CD14-positive monocyte (primary cell): ENCODE measurements around the gene FAP. TPM values are rescaled to one million over a fixed set of nuclear protein-coding genes. Genes with fewer than 3 reads are reported as not detected.

ENCODE experiments used
- DNase-seq, 3 donors: peaks; one replicate each; pipeline ENCODE4 v3.0.0-alpha.2; 2011 to 2022
- H2AFZ ChIP-seq: 2 replicates; pipeline ENCODE4 v1.6.0; 2012; ENCODE audit warnings: mild to moderate bottlenecking, low read depth, low read length, inconsistent platforms; ENCODE audit not compliant: insufficient read depth, poor library complexity, severe bottlenecking
- H3K27ac ChIP-seq, 2 donors: 1 replicate in 1 of 2; 2 replicates in 1 of 2; pipeline ENCODE4 v1.5.1; 2012 to 2013; ENCODE audit warnings: low read length in 2 of 2, control low read depth in 1 of 2, inconsistent platforms in 1 of 2, low read depth in 1 of 2, mild to moderate bottlenecking in 1 of 2
- H3K27me3 ChIP-seq, 2 donors: one replicate each; pipeline versions ENCODE4 v1.6.0 to v1.6.1; 2011 to 2013; ENCODE audit warnings: low read length in 2 of 2; ENCODE audit not compliant: control insufficient read depth in 2 of 2, insufficient read depth in 2 of 2
- H3K36me3 ChIP-seq, 2 donors: replicated peaks in 1 of 2; 1 replicate in 1 of 2; 2 replicates in 1 of 2; pipeline versions ENCODE4 v1.5.1 to v1.6.1; 2012 to 2013; ENCODE audit warnings: low read length in 2 of 2, control low read depth in 1 of 2, inconsistent platforms in 1 of 2, mild to moderate bottlenecking in 1 of 2; ENCODE audit not compliant: insufficient read depth in 2 of 2, control insufficient read depth in 1 of 2
- H3K4me1 ChIP-seq, 2 donors: 1 replicate in 1 of 2; 2 replicates in 1 of 2; pipeline versions ENCODE4 v1.5.1 to v1.6.1; 2012 to 2013; ENCODE audit warnings: low read length in 2 of 2, control low read depth in 1 of 2, inconsistent platforms in 1 of 2, mild to moderate bottlenecking in 1 of 2, moderate library complexity in 1 of 2; ENCODE audit not compliant: insufficient read depth in 2 of 2, control insufficient read depth in 1 of 2
- H3K4me2 ChIP-seq: replicated peaks from 2 replicates; pipeline ENCODE3; 2012; ENCODE audit warnings: low read length, moderate library complexity, mild to moderate bottlenecking; ENCODE audit not compliant: poor library complexity, severe bottlenecking; ENCODE audit errors: extremely low read depth
- H3K4me3 ChIP-seq, 3 experiments: fragments of 200-600 bp in 1 of 3; sonication (generic) in 1 of 3; replicated peaks in 1 of 3; 1 replicate in 2 of 3; 2 replicates in 1 of 3; pipeline ENCODE4 v1.5.1; 2011 to 2013; ENCODE audit warnings: low read length in 3 of 3, mild to moderate bottlenecking in 3 of 3, control low read depth in 2 of 3, low read depth in 2 of 3, inconsistent platforms in 1 of 3, moderate library complexity in 1 of 3
- H3K79me2 ChIP-seq: 2 replicates; pipeline ENCODE4 v1.6.0; 2012; ENCODE audit warnings: mild to moderate bottlenecking, control low read depth, inconsistent platforms, low read length, moderate library complexity; ENCODE audit not compliant: insufficient read depth
- H3K9ac ChIP-seq: 2 replicates; pipeline ENCODE4 v1.6.0; 2017; ENCODE audit warnings: low read length, mild to moderate bottlenecking; ENCODE audit not compliant: insufficient read depth, poor library complexity, severe bottlenecking
- H3K9me3 ChIP-seq, 2 donors: replicated peaks in 1 of 2; 1 replicate in 1 of 2; 2 replicates in 1 of 2; pipeline versions ENCODE4 v1.5.1 to v1.6.1; 2012 to 2013; ENCODE audit warnings: low read length in 2 of 2, control low read depth in 1 of 2; ENCODE audit not compliant: control insufficient read depth in 1 of 2, insufficient read depth in 1 of 2
- H4K20me1 ChIP-seq: 2 replicates; pipeline ENCODE4 v1.6.0; 2012; ENCODE audit warnings: mild to moderate bottlenecking, low read length, control low read depth, moderate library complexity; ENCODE audit not compliant: insufficient read depth
- H3K27ac Mint-ChIP-seq, 7 donors: one replicate each; pipeline ENCODE4 v1.8.0; 2020; ENCODE audit warnings: mild to moderate bottlenecking in 7 of 7, mixed read lengths in 7 of 7, moderate library complexity in 6 of 7, inconsistent platforms in 2 of 7
- H3K27me3 Mint-ChIP-seq, 3 donors: one replicate each; pipeline ENCODE4 v1.8.0; 2021 to 2022; ENCODE audit warnings: low read depth in 3 of 3, mild to moderate bottlenecking in 3 of 3, mixed read lengths in 3 of 3, moderate library complexity in 3 of 3, inconsistent platforms in 1 of 3
- H3K36me3 Mint-ChIP-seq, 2 donors: one replicate each; pipeline ENCODE4 v1.8.0; 2020; ENCODE audit warnings: mixed read lengths in 2 of 2, inconsistent platforms in 1 of 2, mild to moderate bottlenecking in 1 of 2
- H3K4me1 Mint-ChIP-seq: one replicate; pipeline ENCODE4 v1.8.0; 2020; ENCODE audit warnings: mild to moderate bottlenecking, mixed read lengths
- H3K4me3 Mint-ChIP-seq, 2 donors: one replicate each; pipeline ENCODE4 v1.8.0; 2020; ENCODE audit warnings: mild to moderate bottlenecking in 2 of 2, mixed read lengths in 2 of 2, moderate library complexity in 1 of 2
- H3K9me3 Mint-ChIP-seq, 7 donors: one replicate each; pipeline ENCODE4 v1.8.0; 2020 to 2022; ENCODE audit warnings: mixed read lengths in 7 of 7, mild to moderate bottlenecking in 6 of 7, moderate library complexity in 6 of 7, inconsistent platforms in 2 of 7
- CTCF ChIP-seq: fragments of 200-600 bp; IDR thresholded peaks from one replicate; pipeline ENCODE4 v1.8.0; 2022; ENCODE audit warnings: antibody characterized with exemption, mild to moderate bottlenecking
- WGBS: methylation state at CpG from one replicate; pipeline ENCODE4 v1.1.5; 2013; ENCODE audit warnings: missing lambda C conversion rate; ENCODE audit not compliant: insufficient coverage; 5-methylcytosine and 5-hydroxymethylcytosine counted together
- intact Hi-C, 2 donors: fragments of 100-400 bp; cut with micrococcal nuclease; formaldehyde crosslinking; loops; one replicate each; pipeline versions ENCODE4 v1.15.0 to v1.15.1; 2023
- polyA plus RNA-seq, 3 donors: library from polyadenylated mRNA; depleted of rRNA in 1 of 3; unstranded in 2 of 3; stranded (reverse) in 1 of 3; fragments of 300-500 nt in 2 of 3; fragments of >200 nt in 1 of 3; fragmentation: Illumina TruSeq in 2 of 3; gene quantifications; 1 replicate in 2 of 3; 2 replicates in 1 of 3; pipeline ENCODE4 v1.2.3, GENCODE V29; 2012 to 2021

Gene FAP
- polyA plus RNA-seq, 3 donors, result not detected

DNA sequence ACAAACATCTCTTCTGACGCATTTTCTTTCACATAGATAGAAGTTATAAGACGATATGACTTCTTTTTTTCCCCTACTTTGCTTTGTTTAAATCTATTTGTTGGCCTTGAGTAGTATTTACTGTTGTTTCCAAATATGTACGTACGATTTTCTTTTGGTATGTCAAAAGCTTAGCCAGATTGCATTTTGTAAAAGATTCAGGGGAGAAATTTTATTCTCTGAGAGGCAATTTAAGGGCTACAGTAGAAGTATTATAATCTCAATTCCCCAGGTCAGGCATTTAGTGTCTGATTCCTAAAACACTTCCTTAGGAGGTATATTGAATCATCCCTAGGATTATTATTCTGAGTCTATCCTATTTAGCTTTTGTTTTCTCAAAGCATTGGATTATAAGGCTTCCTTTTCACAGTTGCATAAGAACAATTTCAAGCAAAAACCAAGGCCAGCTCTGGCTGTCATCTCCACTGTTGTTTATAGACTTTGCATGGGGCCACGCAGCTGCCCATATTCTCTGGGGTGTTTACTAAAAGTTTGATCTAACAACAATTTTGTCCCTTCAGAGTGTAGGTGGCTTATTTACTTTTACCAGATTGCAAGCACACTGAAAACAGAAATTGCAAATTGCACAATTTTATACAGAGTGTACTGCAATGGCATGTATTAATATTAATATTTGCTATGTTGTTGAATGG is 57.6 kb downstream of the FAP start:
- Histone ChIP-seq H3K36me3 (no peaks in the 10 kb centered on the region), H3K4me3 (no peak overlapping the region), H3K79me2 (no peaks in the 10 kb centered on the region), H3K27ac (no peak overlapping the region), H3K9me3 (no peaks in the 10 kb centered on the region), H3K9ac (no peak overlapping the region), H3K4me2 (no peak overlapping the region), H2AFZ (no peak overlapping the region), H3K4me1 (no peaks in the 10 kb centered on the region), H4K20me1 (no peaks in the 10 kb centered on the region), H3K27me3 (no peaks in the 10 kb centered on the region)
- no CpG with 5 or more reads among the region's 5 CpGs for WGBS
- no peak overlapping the region for H3K27ac Mint-ChIP-seq
- intact Hi-C loops, result no loop called here
- H3K27me3 Mint-ChIP-seq, result no peaks in the 10 kb centered on the region
- H3K9me3 Mint-ChIP-seq, result no peaks in the 10 kb centered on the region
- no peak for DNase-seq
- no peaks in the 10 kb centered on the region for H3K36me3 Mint-ChIP-seq
- TF ChIP-seq CTCF, result no peak
- H3K4me3 Mint-ChIP-seq, result no peak overlapping the region
- H3K4me1 Mint-ChIP-seq, result peaks cover 3% of the 10 kb centered on the region

GRCh38 chr2:162184821-162185450 is 58.3 kb downstream of the FAP start:
- H3K4me1 Mint-ChIP-seq, result peaks cover 3% of the 10 kb centered on the region
- no peaks in the 10 kb centered on the region for H3K79me2 ChIP-seq
- no peaks in the 10 kb centered on the region for H3K36me3 ChIP-seq
- TF ChIP-seq CTCF, result no peak
- no CpG with 5 or more reads among the region's 2 CpGs for WGBS
- no peaks in the 10 kb centered on the region for H3K36me3 Mint-ChIP-seq
- no peak overlapping the region for H2AFZ ChIP-seq
- H3K4me1 ChIP-seq, result no peaks in the 10 kb centered on the region
- no peak overlapping the region for H3K9ac ChIP-seq
- H3K9me3 ChIP-seq, result no peaks in the 10 kb centered on the region
- no peak overlapping the region for H3K4me3 Mint-ChIP-seq
- intact Hi-C loops, result no loop called here
- no peaks in the 10 kb centered on the region for H3K27me3 Mint-ChIP-seq
- H3K27me3 ChIP-seq, result no peaks in the 10 kb centered on the region
- H3K27ac Mint-ChIP-seq, result no peak overlapping the region
- DNase-seq, result no peak
- H3K27ac ChIP-seq, result no peak overlapping the region
- H3K9me3 Mint-ChIP-seq, result no peaks in the 10 kb centered on the region
- no peak overlapping the region for H3K4me3 ChIP-seq
- no peaks in the 10 kb centered on the region for H4K20me1 ChIP-seq
- H3K4me2 ChIP-seq, result no peak overlapping the region
